ENCODE data around the gene GABRB2.

Gene GABRB2

DNA sequence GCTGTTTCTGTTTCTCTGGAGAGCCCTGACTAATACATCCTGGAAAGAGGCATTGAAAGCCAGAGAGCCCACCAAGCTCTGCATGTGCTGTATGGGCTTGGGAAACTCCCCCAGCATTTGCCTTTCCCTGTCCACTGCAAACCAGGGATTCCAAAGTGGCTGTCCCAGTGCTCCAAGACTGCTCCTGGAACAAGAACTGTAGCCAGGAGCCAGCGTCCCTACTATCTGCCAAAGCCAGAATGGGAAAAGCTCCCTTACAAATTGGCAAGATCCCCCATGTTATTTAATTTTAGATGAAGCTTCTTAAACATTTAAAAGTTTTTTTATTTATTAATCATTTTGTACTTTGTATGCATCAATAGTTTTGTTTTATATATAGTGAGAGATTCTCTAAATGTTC lies 263.2 kb downstream of the GABRB2 start:
- no peak for TF ChIP-seq EZH2 (IDR thresholded peaks at IDR 0.05; ENCODE audit: borderline replicate concordance, low read length)
- TF ChIP-seq, protein P1, sequence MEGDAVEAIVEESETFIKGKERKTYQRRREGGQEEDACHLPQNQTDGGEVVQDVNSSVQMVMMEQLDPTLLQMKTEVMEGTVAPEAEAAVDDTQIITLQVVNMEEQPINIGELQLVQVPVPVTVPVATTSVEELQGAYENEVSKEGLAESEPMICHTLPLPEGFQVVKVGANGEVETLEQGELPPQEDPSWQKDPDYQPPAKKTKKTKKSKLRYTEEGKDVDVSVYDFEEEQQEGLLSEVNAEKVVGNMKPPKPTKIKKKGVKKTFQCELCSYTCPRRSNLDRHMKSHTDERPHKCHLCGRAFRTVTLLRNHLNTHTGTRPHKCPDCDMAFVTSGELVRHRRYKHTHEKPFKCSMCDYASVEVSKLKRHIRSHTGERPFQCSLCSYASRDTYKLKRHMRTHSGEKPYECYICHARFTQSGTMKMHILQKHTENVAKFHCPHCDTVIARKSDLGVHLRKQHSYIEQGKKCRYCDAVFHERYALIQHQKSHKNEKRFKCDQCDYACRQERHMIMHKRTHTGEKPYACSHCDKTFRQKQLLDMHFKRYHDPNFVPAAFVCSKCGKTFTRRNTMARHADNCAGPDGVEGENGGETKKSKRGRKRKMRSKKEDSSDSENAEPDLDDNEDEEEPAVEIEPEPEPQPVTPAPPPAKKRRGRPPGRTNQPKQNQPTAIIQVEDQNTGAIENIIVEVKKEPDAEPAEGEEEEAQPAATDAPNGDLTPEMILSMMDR (IDR thresholded peaks at IDR 0.05; ENCODE audit: low read length) = no peak
- Histone ChIP-seq H3K4me1 (ENCODE audit: insufficient read depth, low read length, severe bottlenecking) (no peaks in the 10 kb centered on the region), H3K4me3 (ENCODE audit: low read depth, low read length, poor library complexity, severe bottlenecking) (no peak overlapping the region), H3K9me2 (ENCODE audit: low read depth, low read length) (no peaks in the 10 kb centered on the region), H2AFZ (ENCODE audit: low read length) (no peak overlapping the region), H4K20me1 (ENCODE audit: insufficient read depth, low read length) (no peaks in the 10 kb centered on the region), H3K27ac (ENCODE audit: low read depth, low read length, poor library complexity, severe bottlenecking) (no peak overlapping the region), H3K36me3 (ENCODE audit: insufficient read depth, low read length) (no peaks in the 10 kb centered on the region), H3K9me3 (ENCODE audit: low read length) (no peaks in the 10 kb centered on the region), H3K79me2 (ENCODE audit: insufficient read depth, low read length) (no peaks in the 10 kb centered on the region), H3K27me3 (ENCODE audit: insufficient read depth, low read length) (no peaks in the 10 kb centered on the region), H3K9ac (ENCODE audit: low read length) (no peak overlapping the region), H3K4me2 (ENCODE audit: low read length) (no peak overlapping the region), H3F3A (ENCODE audit: insufficient read depth, low read length) (no peaks in the 10 kb centered on the region)

DNA sequence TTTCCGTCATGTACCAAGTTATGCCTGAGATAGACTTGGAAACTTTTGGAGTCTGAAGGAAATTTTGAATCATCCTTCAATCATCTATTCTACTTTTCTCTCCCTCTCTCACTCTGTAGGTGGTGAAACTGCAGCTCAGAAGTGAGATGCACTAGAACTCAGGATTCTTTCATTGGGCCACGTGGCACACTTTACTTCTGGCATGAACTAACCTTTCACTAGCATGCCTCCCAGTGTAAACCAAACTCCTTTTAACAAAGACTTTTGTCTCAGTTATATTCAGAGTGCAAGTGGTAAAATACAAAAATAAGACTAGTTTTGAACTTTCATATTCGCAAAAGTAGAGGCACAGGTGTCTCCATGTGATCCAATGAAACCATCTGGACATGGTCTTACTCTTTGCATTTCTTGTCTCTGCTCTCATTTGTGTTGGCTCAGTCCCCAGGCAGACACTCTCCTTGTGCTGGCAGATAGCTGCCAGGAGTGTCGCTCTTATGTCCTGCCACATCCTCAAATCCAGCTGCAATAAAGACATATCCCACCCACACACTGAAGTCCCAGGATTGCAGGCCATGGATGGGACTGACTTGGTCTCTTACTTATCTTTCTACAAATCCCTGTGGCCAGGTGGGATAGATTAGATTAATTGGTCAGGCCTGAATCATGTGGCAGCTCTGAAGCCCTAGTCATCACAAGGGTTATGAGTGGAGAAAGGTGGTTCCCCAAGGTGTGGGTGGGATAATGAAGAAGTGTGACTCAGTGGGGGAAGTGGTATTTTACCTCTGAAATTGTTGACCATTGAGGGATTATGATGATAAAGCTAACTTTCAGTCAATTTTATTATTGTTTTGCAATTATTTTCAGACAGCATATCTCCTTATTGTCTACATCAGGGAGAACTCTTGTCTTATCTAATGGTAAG lies 267.5 kb downstream of the GABRB2 start:
- TF ChIP-seq, protein P1 (IDR thresholded peaks at IDR 0.05; ENCODE audit: low read length) = no peak
- TF ChIP-seq EZH2 (IDR thresholded peaks at IDR 0.05; ENCODE audit: borderline replicate concordance, low read length) = no peak
- no peak overlapping the region for H3K4me2 ChIP-seq (ENCODE audit: low read length)
- H3K27me3 ChIP-seq (ENCODE audit: insufficient read depth, low read length) = no peaks in the 10 kb centered on the region
- H3K27ac ChIP-seq (ENCODE audit: low read depth, low read length, poor library complexity, severe bottlenecking) = no peak overlapping the region
- no peaks in the 10 kb centered on the region for H4K20me1 ChIP-seq (ENCODE audit: insufficient read depth, low read length)
- H3K9ac ChIP-seq (ENCODE audit: low read length) = no peak overlapping the region
- no peaks in the 10 kb centered on the region for H3F3A ChIP-seq (ENCODE audit: insufficient read depth, low read length)
- H3K4me1 ChIP-seq (ENCODE audit: insufficient read depth, low read length, severe bottlenecking) = no peaks in the 10 kb centered on the region
- no peaks in the 10 kb centered on the region for H3K79me2 ChIP-seq (ENCODE audit: insufficient read depth, low read length)
- no peak overlapping the region for H2AFZ ChIP-seq (ENCODE audit: low read length)
- H3K9me3 ChIP-seq (ENCODE audit: low read length) = no peaks in the 10 kb centered on the region
- H3K36me3 ChIP-seq (ENCODE audit: insufficient read depth, low read length) = no peaks in the 10 kb centered on the region
- no peak overlapping the region for H3K4me3 ChIP-seq (ENCODE audit: low read depth, low read length, poor library complexity, severe bottlenecking)
- no peaks in the 10 kb centered on the region for H3K9me2 ChIP-seq (ENCODE audit: low read depth, low read length)

DNA sequence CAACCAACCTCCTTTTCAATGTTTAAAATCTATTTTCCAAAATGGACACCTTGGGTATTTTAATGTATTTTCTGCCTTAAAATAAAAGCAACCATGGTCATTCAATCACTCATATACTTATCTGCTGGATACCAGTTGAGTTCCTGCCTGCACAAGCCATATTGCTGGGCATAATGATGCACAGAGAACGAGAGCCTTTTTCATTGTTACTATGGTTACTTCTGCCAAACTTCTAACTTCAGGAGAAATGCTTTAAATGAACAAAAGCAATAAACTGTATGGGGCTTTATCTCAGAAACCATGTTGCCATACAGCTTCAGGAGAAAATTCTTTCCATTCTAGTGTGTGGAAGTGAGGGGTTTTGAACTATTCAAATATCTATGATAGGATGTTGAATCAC lies 269.5 kb downstream of the GABRB2 start:
- no peak overlapping the region for H3K27ac ChIP-seq (ENCODE audit: low read depth, low read length, poor library complexity, severe bottlenecking)
- H3K9me2 ChIP-seq (ENCODE audit: low read depth, low read length) = no peaks in the 10 kb centered on the region
- no peak overlapping the region for H2AFZ ChIP-seq (ENCODE audit: low read length)
- no peaks in the 10 kb centered on the region for H3K79me2 ChIP-seq (ENCODE audit: insufficient read depth, low read length)
- H3K9ac ChIP-seq (ENCODE audit: low read length) = no peak overlapping the region
- H3K4me3 ChIP-seq (ENCODE audit: low read depth, low read length, poor library complexity, severe bottlenecking) = no peak overlapping the region
- H4K20me1 ChIP-seq (ENCODE audit: insufficient read depth, low read length) = no peaks in the 10 kb centered on the region
- no peaks in the 10 kb centered on the region for H3K4me1 ChIP-seq (ENCODE audit: insufficient read depth, low read length, severe bottlenecking)
- no peaks in the 10 kb centered on the region for H3K9me3 ChIP-seq (ENCODE audit: low read length)
- no peak overlapping the region for H3K4me2 ChIP-seq (ENCODE audit: low read length)
- H3K27me3 ChIP-seq (ENCODE audit: insufficient read depth, low read length) = no peaks in the 10 kb centered on the region
- no peaks in the 10 kb centered on the region for H3K36me3 ChIP-seq (ENCODE audit: insufficient read depth, low read length)
- TF ChIP-seq, protein P1 (IDR thresholded peaks at IDR 0.05; ENCODE audit: low read length) = no peak
- TF ChIP-seq EZH2 (IDR thresholded peaks at IDR 0.05; ENCODE audit: borderline replicate concordance, low read length) = no peak
- no peaks in the 10 kb centered on the region for H3F3A ChIP-seq (ENCODE audit: insufficient read depth, low read length)
